Endothelial cell of umbilical vein (primary cell): ENCODE data around the gene ASPHD1. TPM values are rescaled to one million over a fixed set of nuclear protein-coding genes. Genes with fewer than 3 reads are reported as not detected.

Source experiments
- BruUV-seq: library from RNA; stranded (reverse); fragments of 400-500 nt; replicated peaks from 2 replicates; lab custom pipeline; 2021; lab: Mats Ljungman, UMichigan
- CTCF ChIA-PET: fragments of 300-600, 350-600 bp; sonication (Branson Sonifier 250); formaldehyde crosslinking; loops from one replicate; lab custom pipeline; 2021; ENCODE audit warnings: antibody characterized with exemption, inconsistent platforms; lab: Charles Lee
- POLR2A ChIA-PET: fragments of 300-600, 350-600 bp; sonication (Branson Sonifier 250); formaldehyde crosslinking; loops from one replicate; lab custom pipeline; 2021; ENCODE audit warnings: antibody characterized with exemption, inconsistent platforms; lab: Charles Lee
- DNase-seq: peaks from one replicate; pipeline ENCODE4 v3.0.0-alpha.2; 2011; ENCODE audit warnings: low read depth, low spot score
- FAIRE-seq: peaks from 2 replicates; lab custom pipeline; 2011; peaks lifted over from hg19 to GRCh38; lab: Jason Lieb, UNC
- H2AFZ ChIP-seq: 2 replicates; pipeline ENCODE4 v1.6.0; 2012; ENCODE audit warnings: low read depth, low read length, control low read depth, inconsistent platforms
- H3K27ac ChIP-seq: 2 replicates; pipeline ENCODE4 v1.5.1; 2011; ENCODE audit warnings: low read depth, mild to moderate bottlenecking, control low read depth, low read length, moderate library complexity; ENCODE audit not compliant: insufficient read depth
- H3K27me3 ChIP-seq, 2 experiments: 2 replicates each; pipeline versions ENCODE4 v1.6.0 to v1.6.1; 2011; ENCODE audit warnings: low read length in 2 of 2, mixed read lengths in 1 of 2; ENCODE audit not compliant: control insufficient read depth in 2 of 2, insufficient read depth in 2 of 2
- H3K36me3 ChIP-seq, 2 experiments: 2 replicates in 1 of 2; 3 replicates in 1 of 2; pipeline ENCODE4 v1.5.1; 2011; ENCODE audit warnings: low read length in 2 of 2, mild to moderate bottlenecking in 1 of 2, moderate library complexity in 1 of 2; ENCODE audit not compliant: control insufficient read depth in 2 of 2, insufficient read depth in 2 of 2; ENCODE audit errors: extremely low read depth in 1 of 2
- H3K4me1 ChIP-seq: 3 replicates; pipeline ENCODE4 v1.5.1; 2011; ENCODE audit warnings: mild to moderate bottlenecking, low read length; ENCODE audit not compliant: control insufficient read depth, insufficient read depth; ENCODE audit errors: extremely low read depth
- H3K4me2 ChIP-seq: 2 replicates; pipeline ENCODE4 v1.6.1; 2011; ENCODE audit warnings: low read length, control low read depth, mixed read lengths; ENCODE audit not compliant: insufficient read depth
- H3K4me3 ChIP-seq, 3 experiments: fragments of 200-600 bp in 1 of 3; sonication (generic), shearing (Covaris generic) in 1 of 3; replicated peaks in 1 of 3; 2 replicates each; pipeline ENCODE4 v1.5.1; 2011 to 2016; ENCODE audit warnings: control low read depth in 3 of 3, low read length in 3 of 3, mild to moderate bottlenecking in 2 of 3, inconsistent platforms in 1 of 3, low read depth in 1 of 3, moderate library complexity in 1 of 3; ENCODE audit not compliant: insufficient read depth in 1 of 3
- H3K79me2 ChIP-seq: 2 replicates; pipeline ENCODE4 v1.6.0; 2012; ENCODE audit warnings: low read length, inconsistent platforms; ENCODE audit not compliant: control insufficient read depth, insufficient read depth
- H3K9ac ChIP-seq: replicated peaks from 2 replicates; pipeline ENCODE3; 2011; ENCODE audit warnings: low read length, control low read depth; ENCODE audit not compliant: insufficient read depth; ENCODE audit errors: extremely low read depth
- H3K9me1 ChIP-seq: replicated peaks from 3 replicates; pipeline ENCODE4 v1.6.0; 2011; ENCODE audit warnings: mild to moderate bottlenecking, low read length; ENCODE audit not compliant: control insufficient read depth, insufficient read depth; ENCODE audit errors: extremely low read depth
- H3K9me3 ChIP-seq: replicated peaks from 2 replicates; pipeline ENCODE4 v1.5.1; 2012; ENCODE audit warnings: low read length, inconsistent platforms; ENCODE audit not compliant: control insufficient read depth, insufficient read depth
- H4K20me1 ChIP-seq: replicated peaks from 2 replicates; pipeline ENCODE3; 2011; ENCODE audit warnings: mild to moderate bottlenecking, low read length; ENCODE audit not compliant: control insufficient read depth, insufficient read depth; ENCODE audit errors: extremely low read depth
- CTCF ChIP-seq, 2 donors: IDR thresholded peaks; 1 replicate in 1 of 2; 2 replicates in 1 of 2; pipeline ENCODE4 v1.5.1; 2011; ENCODE audit warnings: low read length in 2 of 2, mild to moderate bottlenecking in 2 of 2, moderate library complexity in 2 of 2, control low read depth in 1 of 2, inconsistent platforms in 1 of 2, low read depth in 1 of 2; ENCODE audit not compliant: insufficient read depth in 1 of 2; ENCODE audit errors: extremely low read depth in 1 of 2
- EZH2 ChIP-seq: IDR thresholded peaks from 2 replicates; pipeline ENCODE4 v1.6.1; 2012; ENCODE audit warnings: borderline replicate concordance, low read depth, mild to moderate bottlenecking, moderate library complexity, low read length, inconsistent platforms; ENCODE audit not compliant: severe bottlenecking
- GATA2 ChIP-seq: IDR thresholded peaks from 2 replicates; pipeline ENCODE4 v1.7.0; 2011; ENCODE audit warnings: low read depth, mild to moderate bottlenecking, moderate library complexity, mixed read lengths, low read length; ENCODE audit not compliant: insufficient read length, insufficient read depth
- JUN ChIP-seq: IDR thresholded peaks from 2 replicates; pipeline ENCODE4 v1.6.1; 2011; ENCODE audit warnings: borderline replicate concordance, low read depth; ENCODE audit not compliant: insufficient read length, insufficient read depth
- MAX ChIP-seq: IDR thresholded peaks from 2 replicates; pipeline ENCODE4 v1.6.1; 2011; ENCODE audit not compliant: insufficient read depth, insufficient read length
- MYC ChIP-seq: IDR thresholded peaks from one replicate; pipeline ENCODE4 v1.6.1; 2011; ENCODE audit warnings: mild to moderate bottlenecking, low read depth, low read length
- POLR2A ChIP-seq: IDR thresholded peaks from 2 replicates; pipeline ENCODE4 v1.6.1; 2012; ENCODE audit warnings: low read depth, mild to moderate bottlenecking, control low read depth, low read length
- POLR2AphosphoS5 ChIP-seq: IDR thresholded peaks from 2 replicates; pipeline ENCODE4 v1.6.1; 2012; ENCODE audit warnings: low read depth, mild to moderate bottlenecking, control low read depth, low read length, moderate library complexity; ENCODE audit not compliant: insufficient read depth
- dilution Hi-C: fragments of 300-500 bp; cut with MboI; formaldehyde crosslinking; loops from one replicate; pipeline ENCODE4 v1.15.0; 2019; ENCODE audit warnings: low sequenced_read_pairs; ENCODE audit not compliant: extremely low pct_ligation_motif_present
- intact Hi-C: fragments of 100-400 bp; cut with micrococcal nuclease; formaldehyde crosslinking; loops from one replicate; pipeline ENCODE4 v1.10.0; 2022
- polyA plus RNA-seq, 4 experiments: library from polyadenylated mRNA; depleted of rRNA in 3 of 4; stranded (reverse) in 3 of 4; unstranded in 1 of 4; fragments of >200 nt; gene quantifications; 2 replicates each; pipeline versions ENCODE4 v1.2.1 to v1.2.3, GENCODE V29; 2011 to 2012; ENCODE audit warnings: missing spikeins in 1 of 4
- total RNA-seq: library from RNA; stranded (reverse); gene quantifications from 2 replicates; pipeline ENCODE4 v1.2.3, GENCODE V29; 2021

Gene ASPHD1
- total and polyA plus RNA-seq, 2 donors (not counting 3 experiments of a cell fraction or from before 2014, with no cell fraction given) = 0.90 to 1.2 TPM

- CTCF ChIA-PET = interaction anchor here (0.9 to 2.2 kb wide), 2 partner anchors 14 to 28 kb away, joined by 3 to 9 read pairs; no protein-coding TSS in a partner anchor
- no peak overlapping the region for H3K4me3 ChIP-seq
Observed at GRCh38 chr16:29876594-29877249, 23.6 kb upstream of the ASPHD1 start.

GRCh38 chr16:29877266-29877961 is 22.9 kb upstream of the ASPHD1 start:
- H3K9ac ChIP-seq = no peak overlapping the region
- no peaks in the 10 kb centered on the region for H3K9me1 ChIP-seq
- POLR2A ChIA-PET = interaction anchor here (0.5 kb wide), 1 partner anchor 41 kb away, joined by 4 read pairs; no protein-coding TSS in a partner anchor
- no peaks in the 10 kb centered on the region for H3K36me3 ChIP-seq
- no peak overlapping the region for H3K4me2 ChIP-seq
- H3K9me3 ChIP-seq = no peaks in the 10 kb centered on the region
- dilution Hi-C loops (no loop called here), intact Hi-C loops (no loop called here)
- H3K79me2 ChIP-seq = no peaks in the 10 kb centered on the region
- no peak overlapping the region for H2AFZ ChIP-seq
- FAIRE-seq (no peak), DNase-seq (peak; percentile 15)
- H3K27me3 ChIP-seq = peaks cover 14 to 16% of the 10 kb centered on the region in 2 experiments
- no peak overlapping the region for H3K4me3 ChIP-seq
- TF ChIP-seq MYC = no peak
- no peak for TF ChIP-seq EZH2
- no peak for TF ChIP-seq MAX
- TF ChIP-seq POLR2A = no peak
- no peak for TF ChIP-seq GATA2
- TF ChIP-seq JUN = no peak
- no peak for TF ChIP-seq POLR2AphosphoS5
- TF ChIP-seq CTCF (IDR thresholded peaks at IDR 0.05; ENCODE audit: extremely low read depth in 1 of 2, insufficient read depth in 1 of 2, low read depth in 1 of 2, low read length in 2 of 2) = no peak
- no peak overlapping the region for H3K27ac ChIP-seq
- no TSS peak for BruUV-seq
- no peaks in the 10 kb centered on the region for H4K20me1 ChIP-seq
- no peaks in the 10 kb centered on the region for H3K4me1 ChIP-seq
- CTCF ChIA-PET = interaction anchor here (0.6 to 2.2 kb wide), 3 partner anchors 13 to 55 kb away, joined by 3 to 9 read pairs (median 4); no protein-coding TSS in a partner anchor

More at GRCh38 chr16:29876594-29877249, 23.6 kb upstream of the ASPHD1 start:
- intact Hi-C loops = no loop called here
- Histone ChIP-seq H3K4me1 (no peaks in the 10 kb centered on the region), H3K9me1 (no peaks in the 10 kb centered on the region), H3K4me2 (no peak overlapping the region), H3K27ac (no peak overlapping the region), H4K20me1 (no peaks in the 10 kb centered on the region), H3K27me3 (peaks cover 14 to 16% of the 10 kb centered on the region in 2 experiments), H2AFZ (peak overlapping the region; percentile 9), H3K9ac (no peak overlapping the region), H3K9me3 (no peaks in the 10 kb centered on the region), H3K79me2 (no peaks in the 10 kb centered on the region), H3K36me3 (no peaks in the 10 kb centered on the region)
- no TSS peak for BruUV-seq
- dilution Hi-C loops = no loop called here
- POLR2A ChIA-PET = interaction anchor here (0.5 kb wide), 1 partner anchor 40 kb away, joined by 4 read pairs; no protein-coding TSS in a partner anchor
- peak; percentile 81 for TF ChIP-seq EZH2
- no peak for TF ChIP-seq MAX
- FAIRE-seq = no peak
- no peak for DNase-seq
